ENCODE measurements around the gene OR56A5.

Gene OR56A5

DNA sequence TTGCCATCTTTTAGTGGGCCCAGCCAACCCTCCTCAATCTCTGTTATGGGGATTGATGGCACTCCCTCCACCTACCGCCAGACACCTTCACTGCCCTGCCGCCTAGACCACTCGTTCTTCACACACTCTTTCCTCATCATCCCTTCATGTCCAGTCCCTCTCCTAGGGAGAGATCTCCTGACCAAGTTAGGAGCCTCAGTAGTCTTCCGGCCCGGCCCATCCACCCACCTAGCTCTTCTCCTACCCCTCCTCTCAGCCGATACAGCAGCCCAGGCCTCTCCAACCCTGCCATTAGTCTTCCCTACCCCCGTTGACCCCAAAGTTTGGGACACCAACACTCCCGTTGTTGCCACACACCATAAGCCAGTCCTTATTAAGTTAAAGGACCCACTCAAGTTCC lies 37.2 kb downstream of the OR56A5 start:
- no peak for DNase-seq

DNA sequence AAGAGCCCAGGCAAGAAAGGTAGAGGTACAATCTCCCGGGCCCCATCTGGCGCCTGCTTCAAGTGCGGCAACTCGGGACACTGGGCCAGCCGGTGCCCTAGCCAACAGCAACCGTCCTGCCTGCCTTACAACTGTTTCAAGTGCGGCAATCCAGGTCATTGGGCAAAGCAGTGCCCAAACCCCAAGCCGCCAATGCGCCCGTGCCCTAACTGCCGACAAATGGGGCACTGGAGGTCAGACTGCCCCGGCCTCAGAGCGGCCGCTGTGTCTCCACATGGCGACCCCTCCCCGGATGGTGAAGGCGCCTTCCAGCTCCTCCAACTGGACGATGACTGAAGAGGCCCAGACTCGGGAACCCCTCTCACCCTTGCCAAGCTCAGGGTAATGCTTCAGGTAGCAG lies 37.7 kb downstream of the OR56A5 start:
- DNase-seq: no peak

DNA sequence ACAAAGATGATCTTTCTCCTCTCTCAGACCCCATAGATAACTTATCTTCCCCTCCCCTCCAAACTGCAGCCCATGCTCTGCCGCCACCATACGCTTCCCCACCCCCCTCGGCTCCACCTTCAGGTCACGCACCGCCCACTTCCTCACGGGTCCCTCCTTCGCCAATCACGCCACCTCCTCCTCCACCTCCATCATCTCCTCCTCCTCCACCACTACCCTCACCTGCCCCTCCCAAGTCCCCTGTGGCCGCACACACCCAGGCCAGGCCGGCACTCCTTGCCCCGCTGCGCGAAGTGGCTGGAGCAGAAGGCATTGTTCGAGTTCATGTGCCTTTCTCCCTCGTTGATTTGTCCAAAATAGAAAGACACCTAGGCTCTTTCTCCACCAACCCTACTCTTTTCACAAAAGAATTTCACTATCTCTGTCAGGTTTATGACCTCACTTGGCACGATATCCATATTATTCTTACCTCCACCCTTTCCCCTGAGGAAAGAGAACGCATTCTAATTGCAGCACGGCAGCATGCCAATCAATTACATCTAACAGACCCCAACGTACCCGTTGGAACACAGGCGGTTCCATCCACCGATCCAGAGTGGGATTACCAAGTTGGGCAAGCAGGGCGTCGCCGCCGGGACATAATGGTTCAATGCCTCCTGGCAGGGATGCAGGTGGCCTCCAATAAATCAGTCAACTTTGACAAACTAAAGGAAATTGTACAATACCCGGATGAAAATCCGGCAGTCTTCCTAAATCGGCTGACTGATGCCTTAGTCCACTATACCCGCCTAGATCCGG lies 38.5 kb downstream of the OR56A5 start:
- no peak for DNase-seq

DNA sequence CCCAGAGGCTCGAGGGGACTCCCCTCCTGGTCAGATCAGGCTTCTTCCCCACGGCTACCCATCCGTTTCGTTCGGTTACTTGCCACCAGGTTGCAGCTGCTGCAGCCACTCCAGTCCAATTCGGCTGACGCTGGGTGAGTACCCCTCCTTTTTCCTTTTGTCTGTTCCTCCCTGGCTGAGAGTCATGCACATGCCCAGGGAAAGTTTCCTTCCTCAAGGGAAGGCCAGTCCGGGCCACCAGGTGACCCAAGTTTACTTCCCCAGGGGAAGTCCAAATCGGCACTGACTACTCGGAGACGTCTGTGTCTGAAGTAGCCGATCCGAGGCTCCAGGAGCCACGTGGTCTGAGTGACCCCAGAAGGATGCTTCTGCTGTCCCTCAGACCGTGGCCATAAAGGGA lies 39.5 kb downstream of the OR56A5 start:
- DNase-seq: no peak

DNA sequence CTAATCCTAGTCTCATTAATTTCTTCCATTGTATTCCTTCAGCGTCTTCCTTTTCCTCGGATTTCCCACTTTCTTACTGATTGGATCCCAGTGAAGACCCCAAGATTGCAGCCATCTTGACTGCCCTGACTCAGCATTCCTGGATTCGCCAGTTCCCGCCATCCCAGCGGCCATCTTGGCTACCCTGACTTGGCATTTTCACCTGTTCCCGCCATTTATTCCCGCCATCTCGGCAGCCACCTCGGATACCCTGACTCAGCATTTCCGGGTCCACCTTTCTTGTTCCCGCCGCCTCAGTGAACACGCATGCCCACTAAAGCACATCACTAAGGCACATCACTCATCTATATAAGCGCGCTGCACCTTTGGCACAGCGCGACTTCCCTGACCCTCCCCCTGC lies 40.0 kb downstream of the OR56A5 start:
- no peak for DNase-seq

DNA sequence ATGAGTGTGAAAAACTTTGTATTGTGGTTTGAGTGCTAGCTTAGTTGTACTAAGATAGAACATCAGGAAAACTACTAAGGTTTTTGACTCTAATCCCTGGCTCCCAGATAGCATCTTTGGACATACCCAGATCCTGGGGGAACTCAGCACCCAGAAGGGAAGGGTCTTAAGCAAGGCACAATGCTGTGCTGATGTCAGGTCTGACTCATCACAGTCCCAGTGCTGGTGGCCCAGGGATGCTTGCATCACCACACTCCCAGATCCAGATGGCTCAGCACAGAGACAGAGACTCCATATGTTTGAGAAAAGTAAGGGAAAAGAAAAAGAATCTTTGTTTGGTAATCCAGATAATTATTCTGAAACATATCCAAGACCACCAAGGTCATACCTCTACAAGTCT lies 44.5 kb downstream of the OR56A5 start:
- no peak for DNase-seq

DNA sequence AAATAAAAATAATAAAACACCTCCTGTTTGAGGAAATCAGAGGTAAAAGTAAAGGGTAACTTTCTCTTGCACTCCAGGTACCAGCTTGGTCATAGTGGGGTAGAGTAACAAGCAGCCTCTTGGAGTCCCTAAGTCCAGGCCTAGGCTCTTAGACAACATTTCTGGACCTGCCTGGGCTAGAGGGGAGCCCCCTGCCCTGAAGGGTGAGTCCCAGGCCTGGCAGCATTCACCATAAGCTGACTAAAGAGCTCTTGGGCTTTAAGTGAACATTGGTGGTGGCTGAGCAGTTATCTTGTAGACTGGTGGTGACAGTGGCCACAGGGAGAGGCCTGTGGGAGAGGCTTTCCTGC lies 44.9 kb downstream of the OR56A5 start:
- no peak for DNase-seq

DNA sequence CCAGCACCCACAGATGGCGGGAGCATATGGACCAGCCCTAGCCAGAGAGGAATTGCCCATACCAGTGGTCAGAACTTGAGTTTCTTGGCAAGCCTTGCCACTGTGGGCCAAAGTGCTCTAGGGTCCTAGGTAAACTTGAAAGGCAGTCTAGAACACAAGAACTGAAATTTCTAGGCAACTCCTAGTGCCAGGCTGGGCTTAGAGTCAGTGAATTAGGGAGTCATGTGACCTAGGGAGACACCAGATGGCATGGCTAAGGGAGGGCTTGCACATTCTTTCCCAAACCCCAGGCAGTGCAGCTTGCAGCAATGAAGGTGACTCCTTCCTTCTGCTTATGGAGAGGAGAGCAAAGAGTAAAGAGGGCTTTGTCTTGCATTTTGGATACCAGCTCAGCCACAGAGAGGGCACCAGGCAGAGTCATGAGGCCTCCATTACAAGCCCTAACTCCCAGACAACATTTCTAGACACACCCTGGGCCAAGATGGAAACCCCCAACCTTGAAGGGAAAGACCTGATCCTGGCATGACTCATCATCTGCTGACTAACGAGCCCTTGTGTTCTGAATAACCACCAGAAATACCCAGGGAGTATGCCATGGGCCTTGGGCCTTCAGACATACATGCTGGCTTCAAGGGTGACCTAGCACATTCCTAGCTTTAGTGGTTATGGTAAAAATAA lies 45.4 kb downstream of the OR56A5 start:
- DNase-seq: peak; percentile 1
